Gastroesophageal sphincter (tissue), 3 donors: ENCODE measurements around the gene CFAP251.
"Not testable (repeated sequence)": the region's sequence is repeated elsewhere in the genome, so short reads cannot be mapped to it uniquely, and the experiment has no call there.

Experiments used
- CTCF ChIP-seq, 4 experiments: fragments of 200-600 bp in 2 of 4; fragments of 450-650 bp in 2 of 4; sonication (generic) in 1 of 4; IDR thresholded peaks; one replicate each; pipeline ENCODE4 v1.5.1; 2017 to 2019; ENCODE audit warnings: antibody characterized with exemption in 4 of 4, mild to moderate bottlenecking in 2 of 4, moderate library complexity in 2 of 4
- EP300 ChIP-seq: sonication (generic); formaldehyde crosslinking; IDR thresholded peaks from one replicate; pipeline ENCODE4 v1.6.1; 2017; ENCODE audit warnings: antibody characterized with exemption, mild to moderate bottlenecking
- POLR2A ChIP-seq, 2 donors: fragments of 450-650 bp; IDR thresholded peaks; one replicate each; pipeline ENCODE4 v1.6.1; 2017; ENCODE audit warnings: antibody characterized with exemption in 2 of 2, mild to moderate bottlenecking in 2 of 2, moderate library complexity in 1 of 2

DNA sequence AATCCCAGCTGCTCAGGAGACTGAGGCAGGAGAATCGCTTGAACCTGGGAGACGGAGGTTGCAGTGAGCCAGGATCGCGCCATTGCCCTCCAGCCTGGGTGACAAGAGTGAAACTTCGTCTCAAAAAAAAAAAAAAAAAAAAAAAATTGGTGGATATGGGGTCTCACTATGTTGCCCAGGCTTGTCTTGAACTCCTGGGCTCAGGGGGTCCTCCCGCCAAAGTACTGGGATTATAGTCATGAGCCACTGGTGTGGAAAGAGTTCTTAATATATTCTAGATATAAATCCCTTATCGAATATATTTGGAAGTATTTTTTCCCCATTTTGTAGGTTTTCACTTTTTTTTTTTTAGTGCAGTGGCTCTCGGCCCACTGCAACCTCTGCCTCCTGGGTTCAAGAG is 49.2 kb upstream of the CFAP251 start:
- not testable (repeated sequence) for TF ChIP-seq CTCF (IDR thresholded peaks at IDR 0.05); POLR2A (IDR thresholded peaks at IDR 0.05); EP300
